ENCODE data around the gene HVCN1.

DNA sequence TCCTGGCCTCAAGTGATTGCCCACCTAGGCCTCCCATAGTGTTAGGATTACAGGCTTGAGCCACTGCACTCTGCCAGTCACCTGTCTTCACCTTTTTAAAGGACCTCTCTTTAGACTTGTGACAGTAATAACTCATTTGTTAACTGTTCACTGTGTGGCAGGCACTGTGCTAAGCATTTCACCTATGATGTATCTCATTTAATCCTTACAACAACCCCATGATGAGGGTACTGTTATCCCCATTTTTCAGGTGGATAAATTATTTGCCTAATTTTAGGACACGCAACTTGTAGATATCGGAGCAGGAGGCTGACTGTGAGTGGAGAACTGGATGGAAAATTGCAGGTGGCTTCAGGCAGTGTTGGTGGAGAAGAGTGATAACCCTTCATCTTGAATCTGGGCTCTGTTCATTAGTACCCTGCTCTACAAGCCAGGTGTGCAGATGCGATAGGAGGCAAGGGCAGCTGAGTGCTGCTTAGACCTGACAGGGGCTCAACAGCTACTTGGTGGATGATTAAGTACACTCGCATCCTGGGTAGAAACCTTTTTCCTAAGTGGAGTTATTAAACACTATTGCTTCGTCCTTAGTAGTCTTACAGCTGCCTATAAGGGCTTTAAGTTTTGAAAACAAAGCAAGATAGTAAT, 72.3 kb downstream of the HVCN1 start:
- TF ChIP-seq POLR2A (IDR thresholded peaks at IDR 0.05) (no peak), EP300 (IDR thresholded peaks at IDR 0.05) (no peak)
- TF ChIP-seq, protein P1, sequence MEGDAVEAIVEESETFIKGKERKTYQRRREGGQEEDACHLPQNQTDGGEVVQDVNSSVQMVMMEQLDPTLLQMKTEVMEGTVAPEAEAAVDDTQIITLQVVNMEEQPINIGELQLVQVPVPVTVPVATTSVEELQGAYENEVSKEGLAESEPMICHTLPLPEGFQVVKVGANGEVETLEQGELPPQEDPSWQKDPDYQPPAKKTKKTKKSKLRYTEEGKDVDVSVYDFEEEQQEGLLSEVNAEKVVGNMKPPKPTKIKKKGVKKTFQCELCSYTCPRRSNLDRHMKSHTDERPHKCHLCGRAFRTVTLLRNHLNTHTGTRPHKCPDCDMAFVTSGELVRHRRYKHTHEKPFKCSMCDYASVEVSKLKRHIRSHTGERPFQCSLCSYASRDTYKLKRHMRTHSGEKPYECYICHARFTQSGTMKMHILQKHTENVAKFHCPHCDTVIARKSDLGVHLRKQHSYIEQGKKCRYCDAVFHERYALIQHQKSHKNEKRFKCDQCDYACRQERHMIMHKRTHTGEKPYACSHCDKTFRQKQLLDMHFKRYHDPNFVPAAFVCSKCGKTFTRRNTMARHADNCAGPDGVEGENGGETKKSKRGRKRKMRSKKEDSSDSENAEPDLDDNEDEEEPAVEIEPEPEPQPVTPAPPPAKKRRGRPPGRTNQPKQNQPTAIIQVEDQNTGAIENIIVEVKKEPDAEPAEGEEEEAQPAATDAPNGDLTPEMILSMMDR (IDR thresholded peaks at IDR 0.05), result no peak
